HepG2 (cell line): ENCODE measurements around the gene ID3. TPM values are rescaled to one million over a fixed set of nuclear protein-coding genes. Genes with fewer than 3 reads are reported as not detected.
A peak's percentile ranks its signal among the peaks of the same experiment; 100 is the strongest.

Source experiments
- AGO1 ChIP-seq: fragments of 200-400 bp; formaldehyde crosslinking; IDR thresholded peaks from 2 replicates; pipeline ENCODE4 v1.6.1; 2017; ENCODE audit warnings: mild to moderate bottlenecking, low read depth, low read length, moderate library complexity; ENCODE audit not compliant: poor library complexity, severe bottlenecking
- AGO2 ChIP-seq: fragments of 200-400 bp; formaldehyde crosslinking; optimal IDR thresholded peaks from 2 replicates; pipeline ENCODE3; 2017; ENCODE audit warnings: mild to moderate bottlenecking, low read depth, low read length, moderate library complexity
- FOSL2 ChIP-seq: sonication (generic); formaldehyde crosslinking; IDR thresholded peaks from 2 replicates; pipeline ENCODE4 v1.4.0; 2020; ENCODE audit warnings: missing genetic modification reagents
- FOXM1 ChIP-seq: sonication (generic); formaldehyde crosslinking; IDR thresholded peaks from 2 replicates; pipeline ENCODE4 v1.5.0; 2020; ENCODE audit warnings: missing genetic modification reagents
- GTF2F1 ChIP-seq: fragments of 150-350 bp; IDR thresholded peaks from 2 replicates; pipeline ENCODE4 v1.6.1; 2014; ENCODE audit warnings: low read length
- NCOA5 ChIP-seq: sonication (generic); formaldehyde crosslinking; IDR thresholded peaks from 2 replicates; pipeline ENCODE4 v1.4.0; 2020; ENCODE audit warnings: missing genetic modification reagents
- PHF21A ChIP-seq: sonication (generic); formaldehyde crosslinking; IDR thresholded peaks from 2 replicates; pipeline ENCODE4 v1.5.0; 2020; ENCODE audit warnings: mild to moderate bottlenecking, missing genetic modification reagents
- POGZ ChIP-seq: sonication (generic); formaldehyde crosslinking; IDR thresholded peaks from 2 replicates; pipeline ENCODE4 v1.4.0; 2020; ENCODE audit warnings: mild to moderate bottlenecking, missing genetic modification reagents
- PRDM4 ChIP-seq: sonication (generic); formaldehyde crosslinking; IDR thresholded peaks from 2 replicates; pipeline ENCODE4 v1.9.0; 2021; ENCODE audit warnings: missing genetic modification reagents, borderline replicate concordance
- RAD21 ChIP-seq: fragments of 450-650 bp; formaldehyde crosslinking; IDR thresholded peaks from 2 replicates; pipeline ENCODE4 v1.5.0; 2020; ENCODE audit warnings: mild to moderate bottlenecking
- ZFP36L1 ChIP-seq: sonication (generic); formaldehyde crosslinking; IDR thresholded peaks from 2 replicates; pipeline ENCODE4 v1.8.0; 2022; ENCODE audit warnings: mild to moderate bottlenecking, missing genetic modification reagents, moderate library complexity
- ZNF121 ChIP-seq: sonication (generic); formaldehyde crosslinking; IDR thresholded peaks from 2 replicates; pipeline ENCODE4 v1.5.0; 2020; ENCODE audit warnings: mild to moderate bottlenecking, missing genetic modification reagents
- ZNF33B ChIP-seq: sonication (generic); formaldehyde crosslinking; IDR thresholded peaks from 2 replicates; pipeline ENCODE4 v1.5.1; 2020; ENCODE audit warnings: mild to moderate bottlenecking, missing genetic modification reagents
- ZNF598 ChIP-seq: sonication (generic); formaldehyde crosslinking; IDR thresholded peaks from 2 replicates; pipeline ENCODE4 v1.5.1; 2020; ENCODE audit warnings: mild to moderate bottlenecking, missing genetic modification reagents, borderline replicate concordance
- ZNF616 ChIP-seq: sonication (generic); formaldehyde crosslinking; IDR thresholded peaks from 2 replicates; pipeline ENCODE4 v1.5.0; 2020; ENCODE audit warnings: low read depth, mild to moderate bottlenecking, missing genetic modification reagents
- ZNF687 ChIP-seq: sonication (generic); formaldehyde crosslinking; IDR thresholded peaks from 2 replicates; pipeline ENCODE4 v1.5.1; 2020; ENCODE audit warnings: mild to moderate bottlenecking, missing genetic modification reagents, moderate library complexity
- ZSCAN5A ChIP-seq: sonication (generic); formaldehyde crosslinking; IDR thresholded peaks from 2 replicates; pipeline ENCODE4 v1.8.0; 2022; ENCODE audit warnings: mild to moderate bottlenecking, missing genetic modification reagents, borderline replicate concordance
- polyA plus RNA-seq, 8 experiments: library from polyadenylated mRNA; depleted of rRNA in 3 of 8; stranded (reverse) in 7 of 8; unstranded in 1 of 8; fragments of >200 nt; fragmentation: Illumina TruSeq in 4 of 8; extraction: Trizol in 4 of 8; gene quantifications; 2 replicates each; pipeline versions ENCODE4 v1.2.1 to v1.2.3, GENCODE V29; 2011 to 2016; ENCODE audit warnings: low read depth in 4 of 8, missing spikeins in 1 of 8, mixed read lengths in 1 of 8; ENCODE audit not compliant: insufficient read depth in 1 of 8
- total RNA-seq, 5 experiments: library from RNA; depleted of rRNA; stranded (reverse); fragments of >200 nt; fragmentation: Illumina TruSeq; extraction: Trizol; gene quantifications; 2 replicates each; pipeline ENCODE4 v1.2.3, GENCODE V29; 2016; ENCODE audit warnings: low read depth in 1 of 5
- TF ChIP-seq, protein P1 (sequence below): IDR thresholded peaks from 2 replicates; pipeline ENCODE4 v1.6.1; 2012; ENCODE audit warnings: low read length, improper control_type of control experiment

The ID3 gene
- total and polyA plus RNA-seq, 2 of the 13 experiments (the other 11 are each of a cell fraction or from before 2014, with no cell fraction given), result 64.8 to 115 TPM

DNA sequence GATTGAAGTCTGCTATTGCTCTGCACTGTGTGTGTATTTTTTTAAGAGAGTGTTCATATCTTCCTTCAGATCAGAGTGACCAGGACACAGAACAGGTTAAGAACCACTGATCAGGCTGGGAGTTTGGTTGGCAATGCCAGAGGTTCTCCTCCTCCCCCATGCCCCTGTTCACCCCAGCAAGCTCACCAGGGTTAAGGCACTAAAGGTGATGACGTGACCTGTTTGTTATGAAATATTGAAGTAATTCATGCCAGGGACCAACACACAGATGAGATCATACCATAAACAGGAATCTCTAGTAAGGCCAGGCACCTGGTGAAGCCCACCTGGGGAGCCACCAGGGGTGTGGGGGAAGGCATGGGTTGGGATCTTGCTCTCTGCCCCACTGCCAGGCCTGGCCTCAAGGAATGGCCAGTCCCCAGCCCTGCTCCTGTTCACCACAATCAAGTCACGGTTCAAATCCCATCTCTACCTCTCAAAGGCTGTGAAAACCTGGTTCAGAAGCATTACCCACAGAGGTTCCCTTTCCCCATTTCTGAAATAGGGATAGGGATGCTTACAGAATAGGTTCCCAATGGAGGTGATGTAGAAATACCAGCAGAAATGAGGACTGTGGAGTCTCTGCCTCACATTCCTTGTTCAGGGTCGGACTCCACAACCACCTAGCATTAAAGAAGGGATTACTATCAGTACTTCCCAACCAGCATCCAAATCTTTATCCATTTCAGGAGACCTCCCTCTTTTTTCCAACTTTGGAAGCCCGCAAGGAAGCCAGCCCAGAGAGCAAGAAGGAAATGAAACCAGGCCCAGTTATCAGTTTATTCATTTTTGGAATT, 2.4 kb downstream of the ID3 start (continued):
- TF ChIP-seq ZNF687 (peak; percentile 16; the same call in 1 of the 2 replicates), ZNF121 (CRISPR knock-in tag) (0 out of 2 replicates have a peak, but pooled peaks have one; percentile 46), PRDM4 (no peak), ZSCAN5A (CRISPR knock-in tag) (no peak), NCOA5 (CRISPR knock-in tag) (no peak), ZNF598 (CRISPR knock-in tag) (no peak), ZNF33B (CRISPR knock-in tag) (no peak), ZFP36L1 (CRISPR knock-in tag) (no peak), AGO1 (peak; percentile 85), POGZ (CRISPR knock-in tag) (no peak), RAD21 (CRISPR knock-in tag) (0 out of 2 replicates have a peak, but pooled peaks have one; percentile 26), FOXM1 (CRISPR knock-in tag) (no peak), PHF21A (no peak), AGO2 (no peak), FOSL2 (CRISPR knock-in tag) (peak; percentile 27; the same call in 1 of the 2 replicates), ZNF616 (CRISPR knock-in tag) (no peak), GTF2F1 (no peak)
- TF ChIP-seq, protein P1, sequence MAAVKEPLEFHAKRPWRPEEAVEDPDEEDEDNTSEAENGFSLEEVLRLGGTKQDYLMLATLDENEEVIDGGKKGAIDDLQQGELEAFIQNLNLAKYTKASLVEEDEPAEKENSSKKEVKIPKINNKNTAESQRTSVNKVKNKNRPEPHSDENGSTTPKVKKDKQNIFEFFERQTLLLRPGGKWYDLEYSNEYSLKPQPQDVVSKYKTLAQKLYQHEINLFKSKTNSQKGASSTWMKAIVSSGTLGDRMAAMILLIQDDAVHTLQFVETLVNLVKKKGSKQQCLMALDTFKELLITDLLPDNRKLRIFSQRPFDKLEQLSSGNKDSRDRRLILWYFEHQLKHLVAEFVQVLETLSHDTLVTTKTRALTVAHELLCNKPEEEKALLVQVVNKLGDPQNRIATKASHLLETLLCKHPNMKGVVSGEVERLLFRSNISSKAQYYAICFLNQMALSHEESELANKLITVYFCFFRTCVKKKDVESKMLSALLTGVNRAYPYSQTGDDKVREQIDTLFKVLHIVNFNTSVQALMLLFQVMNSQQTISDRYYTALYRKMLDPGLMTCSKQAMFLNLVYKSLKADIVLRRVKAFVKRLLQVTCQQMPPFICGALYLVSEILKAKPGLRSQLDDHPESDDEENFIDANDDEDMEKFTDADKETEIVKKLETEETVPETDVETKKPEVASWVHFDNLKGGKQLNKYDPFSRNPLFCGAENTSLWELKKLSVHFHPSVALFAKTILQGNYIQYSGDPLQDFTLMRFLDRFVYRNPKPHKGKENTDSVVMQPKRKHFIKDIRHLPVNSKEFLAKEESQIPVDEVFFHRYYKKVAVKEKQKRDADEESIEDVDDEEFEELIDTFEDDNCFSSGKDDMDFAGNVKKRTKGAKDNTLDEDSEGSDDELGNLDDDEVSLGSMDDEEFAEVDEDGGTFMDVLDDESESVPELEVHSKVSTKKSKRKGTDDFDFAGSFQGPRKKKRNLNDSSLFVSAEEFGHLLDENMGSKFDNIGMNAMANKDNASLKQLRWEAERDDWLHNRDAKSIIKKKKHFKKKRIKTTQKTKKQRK, result no peak
